WTC11 (cell line): ENCODE data around the gene ZNF710.

Experiments used
- CREB1 ChIP-seq: sonication (generic); formaldehyde crosslinking; IDR thresholded peaks from 2 replicates; pipeline ENCODE4 v1.8.0; 2023; ENCODE audit warnings: mild to moderate bottlenecking, missing genetic modification reagents
- CTCF ChIP-seq: fragments of 200-600 bp; IDR thresholded peaks from 2 replicates; pipeline ENCODE4 v1.8.0; 2022; ENCODE audit warnings: antibody characterized with exemption
- E2F4 ChIP-seq: sonication (generic); formaldehyde crosslinking; IDR thresholded peaks from 2 replicates; pipeline ENCODE4 v1.8.1; 2022; ENCODE audit warnings: low read depth, mild to moderate bottlenecking, moderate library complexity, missing genetic modification reagents, borderline replicate concordance
- ELF4 ChIP-seq: sonication (generic); formaldehyde crosslinking; IDR thresholded peaks from 2 replicates; pipeline ENCODE4 v1.8.1; 2022; ENCODE audit warnings: low read depth, mild to moderate bottlenecking, moderate library complexity, missing genetic modification reagents
- ESRRA ChIP-seq: sonication (generic); formaldehyde crosslinking; IDR thresholded peaks from 2 replicates; pipeline ENCODE4 v1.8.1; 2022; ENCODE audit warnings: mild to moderate bottlenecking, missing genetic modification reagents, borderline replicate concordance
- MAX ChIP-seq: sonication (generic); formaldehyde crosslinking; IDR thresholded peaks from 2 replicates; pipeline ENCODE4 v1.8.0; 2022; ENCODE audit warnings: mild to moderate bottlenecking, missing genetic modification reagents
- NR3C1 ChIP-seq: sonication (generic); formaldehyde crosslinking; conservative IDR thresholded peaks from 2 replicates; pipeline ENCODE4 v1.8.1; 2023; ENCODE audit warnings: low read depth, mild to moderate bottlenecking, missing genetic modification reagents
- PRDM15 ChIP-seq: sonication (generic); formaldehyde crosslinking; IDR thresholded peaks from 2 replicates; pipeline ENCODE4 v1.8.0; 2022; ENCODE audit warnings: missing genetic modification reagents
- SP1 ChIP-seq: sonication (generic); formaldehyde crosslinking; conservative IDR thresholded peaks from 2 replicates; pipeline ENCODE4 v1.8.1; 2022; ENCODE audit warnings: missing genetic modification reagents
- TP53 ChIP-seq: sonication (generic); formaldehyde crosslinking; IDR thresholded peaks from 2 replicates; pipeline ENCODE4 v1.8.1; 2023; ENCODE audit warnings: mild to moderate bottlenecking, missing genetic modification reagents
- ZNF512 ChIP-seq: sonication (generic); formaldehyde crosslinking; IDR thresholded peaks from 2 replicates; pipeline ENCODE4 v1.8.1; 2022; ENCODE audit warnings: missing genetic modification reagents, borderline replicate concordance
- ZSCAN18 ChIP-seq: fragments of 250-450 bp; sonication (Bioruptor Pico); IDR thresholded peaks from 2 replicates; pipeline ENCODE4 v2.1.2; 2022; ENCODE audit warnings: mild to moderate bottlenecking, moderate library complexity

GRCh38 chr15:89964232-89964954, 36.7 kb upstream of the ZNF710 start:
- TF ChIP-seq ELF4 (CRISPR knock-in tag) (no peak), CTCF (no peak), MAX (CRISPR knock-in tag) (no peak), PRDM15 (no peak), E2F4 (no peak), CREB1 (CRISPR knock-in tag) (no peak), ESRRA (CRISPR knock-in tag) (no peak), TP53 (no peak), ZNF512 (CRISPR knock-in tag) (no peak), ZSCAN18 (CRISPR knock-in tag) (no peak), SP1 (no peak), NR3C1 (CRISPR knock-in tag) (no peak)
